ENCODE data around the gene ADSS2. TPM values are rescaled to one million over a fixed set of nuclear protein-coding genes. Genes with fewer than 3 reads are reported as not detected.

ADSS2 gene
- total RNA-seq, 6 donors from 2014 or later = 26.3 to 70.0 (median 40.4) TPM

GRCh38 chr1:244442850-244443249 is 8.9 kb downstream of the ADSS2 start:
- no peaks in the 10 kb centered on the region for H3K36me3 ChIP-seq
- no peak overlapping the region for H3K27ac ChIP-seq
- no peak for ATAC-seq (ENCODE audit: low FRiP score in 2 of 2)
- no peaks in the 10 kb centered on the region for H3K27me3 ChIP-seq
- TF ChIP-seq CTCF (IDR thresholded peaks at IDR 0.05) (no peak), POLR2AphosphoS5 (IDR thresholded peaks at IDR 0.05) (no peak), EP300 (IDR thresholded peaks at IDR 0.05) (no peak), POLR2A (IDR thresholded peaks at IDR 0.05) (no peak)
- no peak for DNase-seq
- H3K4me1 ChIP-seq = peaks cover 18 to 31% (median 20%) of the 10 kb centered on the region in 4 donors
- H3K4me3 ChIP-seq = no peak overlapping the region
- H3K9me3 ChIP-seq = no peaks in the 10 kb centered on the region
- WGBS, 2 donors = 98% methylated on average over 2 of the region's 2 CpGs

DNA sequence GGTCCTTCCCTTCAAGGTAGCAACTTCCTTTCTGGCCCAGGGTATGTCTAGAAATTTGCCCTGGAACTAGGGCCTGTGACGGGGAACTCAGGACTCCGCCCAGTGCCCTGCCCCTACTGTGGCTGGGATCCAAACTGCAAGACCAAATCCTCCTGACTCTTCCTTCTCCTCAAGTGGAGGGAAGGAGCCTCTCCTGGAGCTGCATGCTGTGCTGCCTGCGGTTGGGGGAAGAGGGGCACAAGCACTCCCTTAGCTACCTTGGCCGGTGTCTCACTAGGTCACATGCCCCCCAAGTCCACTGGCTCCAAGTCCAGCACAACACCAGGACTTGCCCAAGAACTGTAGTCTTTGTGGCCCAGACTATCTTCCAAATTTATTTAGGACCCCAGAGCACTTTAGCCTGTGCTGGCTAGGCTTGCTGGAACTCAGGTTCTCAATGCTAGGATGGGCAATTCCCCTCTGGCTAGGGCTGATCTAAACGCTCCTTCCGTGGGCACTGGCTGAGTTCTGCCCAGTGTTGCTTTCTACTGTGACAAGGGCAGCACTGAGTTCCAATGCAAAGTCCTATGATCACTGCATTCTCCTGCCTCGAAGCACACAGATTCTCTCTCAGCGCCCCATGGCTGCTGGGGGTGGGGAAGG is 12.2 kb downstream of the ADSS2 start:
- Histone ChIP-seq H3K4me1 (peaks cover 0 to 8% (median 5%) of the 10 kb centered on the region in 4 donors), H3K27ac (no peak overlapping the region), H3K27me3 (no peaks in the 10 kb centered on the region), H3K36me3 (peaks cover 0 to 19% (median 5%) of the 10 kb centered on the region in 4 donors), H3K9me3 (no peaks in the 10 kb centered on the region), H3K4me3 (no peak overlapping the region)
- ATAC-seq (ENCODE audit: low FRiP score in 2 of 2) = peak; percentile 56 to 66
- DNase-seq = no peak
- TF ChIP-seq POLR2AphosphoS5 (IDR thresholded peaks at IDR 0.05) (no peak), EP300 (IDR thresholded peaks at IDR 0.05) (no peak), POLR2A (IDR thresholded peaks at IDR 0.05) (no peak), CTCF (IDR thresholded peaks at IDR 0.05) (no peak)
- 73 to 75% methylated on average over 7 to 8 of the region's 8 CpGs for WGBS, 2 donors

- no peaks in the 10 kb centered on the region for H3K27me3 ChIP-seq
Measured at GRCh38 chr1:244437086-244437468, 14.6 kb downstream of the ADSS2 start.

GRCh38 chr1:244436336-244437085 is 15.2 kb downstream of the ADSS2 start:
- Histone ChIP-seq H3K27me3 (no peaks in the 10 kb centered on the region), H3K4me3 (no peak overlapping the region), H3K4me1 (peaks cover 0 to 8% (median 4%) of the 10 kb centered on the region in 4 donors), H3K36me3 (peaks cover 0 to 35% (median 11%) of the 10 kb centered on the region in 4 donors), H3K27ac (no peak overlapping the region), H3K9me3 (no peaks in the 10 kb centered on the region)
- DNase-seq = no peak
- no peak for ATAC-seq (ENCODE audit: low FRiP score in 2 of 2)
- WGBS, 2 donors = 82 to 84% methylated on average over 7 of the region's 7 CpGs
- TF ChIP-seq POLR2AphosphoS5 (IDR thresholded peaks at IDR 0.05) = no peak
- TF ChIP-seq POLR2A (IDR thresholded peaks at IDR 0.05) = no peak
- TF ChIP-seq EP300 (IDR thresholded peaks at IDR 0.05) = no peak
- no peak for TF ChIP-seq CTCF (IDR thresholded peaks at IDR 0.05)

More at GRCh38 chr1:244437086-244437468, 14.6 kb downstream of the ADSS2 start:
- DNase-seq (no peak), ATAC-seq (ENCODE audit: low FRiP score in 2 of 2) (peak in 1 of 2 donors; percentile 61)
- TF ChIP-seq CTCF (IDR thresholded peaks at IDR 0.05) = no peak
- TF ChIP-seq POLR2AphosphoS5 (IDR thresholded peaks at IDR 0.05) = no peak
- no peak for TF ChIP-seq POLR2A (IDR thresholded peaks at IDR 0.05)
- TF ChIP-seq EP300 (IDR thresholded peaks at IDR 0.05) = no peak
- Histone ChIP-seq H3K9me3 (no peaks in the 10 kb centered on the region), H3K36me3 (peaks cover 0 to 30% (median 11%) of the 10 kb centered on the region in 4 donors), H3K27ac (no peak overlapping the region), H3K4me3 (no peak overlapping the region), H3K4me1 (peaks cover 0 to 8% (median 4%) of the 10 kb centered on the region in 4 donors)

Data from upper lobe of left lung (tissue), 6 donors.